HK-2 (cell line): ENCODE data around the gene PCBP3.

Source experiments
- DNase-seq: peaks from one replicate; pipeline ENCODE4 v3.0.0-alpha.2; 2018; ENCODE audit not compliant: unreplicated experiment

Gene PCBP3

DNA sequence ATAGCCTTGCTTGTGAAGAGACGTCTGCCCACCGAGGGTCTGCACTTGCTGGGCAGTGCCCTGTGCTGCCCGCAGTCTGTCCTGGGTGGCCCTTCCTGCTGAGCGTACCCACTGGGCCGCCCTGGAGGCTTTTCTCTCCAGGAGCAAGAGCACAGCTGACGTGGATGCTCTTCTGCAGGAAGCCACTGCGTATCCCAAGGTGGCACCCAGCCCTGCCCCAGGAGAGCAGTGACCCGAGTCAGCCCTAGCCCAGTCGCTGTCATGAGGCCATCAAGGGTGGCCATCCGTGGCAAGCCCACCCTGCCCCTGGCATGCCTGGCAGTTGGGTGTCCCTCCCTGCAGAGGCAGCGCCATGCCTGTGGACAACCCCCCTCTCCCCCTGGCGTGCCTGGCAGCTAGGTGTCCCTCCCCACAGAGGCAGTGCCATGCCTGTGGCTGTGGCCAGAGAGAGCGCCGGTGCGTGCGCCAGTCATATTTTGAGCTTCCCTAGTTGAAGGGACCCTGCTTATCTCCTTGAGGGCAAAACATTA is 286.8 kb downstream of the PCBP3 start:
- no peak for DNase-seq

DNA sequence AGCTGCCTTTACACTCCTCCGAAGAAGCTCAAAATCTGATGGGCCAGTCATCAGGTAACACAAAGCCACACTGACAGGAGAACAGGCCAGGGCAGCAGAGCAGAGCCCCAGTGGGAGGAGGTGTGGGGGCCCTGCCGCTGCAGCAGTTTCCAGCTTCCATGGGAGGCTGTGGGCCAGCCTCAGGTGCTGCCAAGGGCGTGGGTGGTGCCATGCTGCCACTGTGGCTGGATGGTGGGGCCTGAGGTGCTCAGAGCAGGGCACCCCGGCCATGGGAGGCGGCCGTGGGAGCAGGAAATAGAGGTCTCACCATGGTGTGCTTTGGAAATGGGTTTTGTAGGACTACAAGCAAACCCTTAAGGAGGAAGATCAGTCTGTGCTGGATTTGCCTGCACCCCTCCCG is 287.3 kb downstream of the PCBP3 start:
- no peak for DNase-seq

GRCh38 chr21:45931397-45931969 is 288.0 kb downstream of the PCBP3 start:
- no peak for DNase-seq

- no peak for DNase-seq
Observed at GRCh38 chr21:45932922-45933502, 289.5 kb downstream of the PCBP3 start.

DNA sequence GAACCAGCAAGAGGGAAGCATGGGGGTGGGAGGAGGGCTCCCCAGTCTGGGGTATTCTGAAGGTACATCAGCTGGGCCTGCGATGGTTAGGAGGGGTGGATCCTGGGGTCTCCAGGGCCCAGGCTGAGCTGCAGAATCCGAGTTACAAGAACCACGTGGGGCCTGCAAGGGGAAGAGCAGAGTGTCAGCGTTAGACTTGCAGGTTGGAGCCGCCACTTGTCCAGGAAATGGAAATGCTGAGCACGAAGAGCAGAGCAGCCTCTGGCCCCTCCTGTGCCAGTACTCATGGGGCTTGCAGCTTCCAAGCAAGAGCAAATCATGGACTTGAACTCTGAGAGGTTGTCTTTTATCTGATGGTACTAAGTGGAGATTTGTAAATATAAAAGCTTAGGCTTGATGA is 290.6 kb downstream of the PCBP3 start:
- DNase-seq, result no peak

GRCh38 chr21:45934554-45934953 is 291.0 kb downstream of the PCBP3 start:
- no peak for DNase-seq

GRCh38 chr21:45935628-45936027 is 292.1 kb downstream of the PCBP3 start:
- no peak for DNase-seq

DNA sequence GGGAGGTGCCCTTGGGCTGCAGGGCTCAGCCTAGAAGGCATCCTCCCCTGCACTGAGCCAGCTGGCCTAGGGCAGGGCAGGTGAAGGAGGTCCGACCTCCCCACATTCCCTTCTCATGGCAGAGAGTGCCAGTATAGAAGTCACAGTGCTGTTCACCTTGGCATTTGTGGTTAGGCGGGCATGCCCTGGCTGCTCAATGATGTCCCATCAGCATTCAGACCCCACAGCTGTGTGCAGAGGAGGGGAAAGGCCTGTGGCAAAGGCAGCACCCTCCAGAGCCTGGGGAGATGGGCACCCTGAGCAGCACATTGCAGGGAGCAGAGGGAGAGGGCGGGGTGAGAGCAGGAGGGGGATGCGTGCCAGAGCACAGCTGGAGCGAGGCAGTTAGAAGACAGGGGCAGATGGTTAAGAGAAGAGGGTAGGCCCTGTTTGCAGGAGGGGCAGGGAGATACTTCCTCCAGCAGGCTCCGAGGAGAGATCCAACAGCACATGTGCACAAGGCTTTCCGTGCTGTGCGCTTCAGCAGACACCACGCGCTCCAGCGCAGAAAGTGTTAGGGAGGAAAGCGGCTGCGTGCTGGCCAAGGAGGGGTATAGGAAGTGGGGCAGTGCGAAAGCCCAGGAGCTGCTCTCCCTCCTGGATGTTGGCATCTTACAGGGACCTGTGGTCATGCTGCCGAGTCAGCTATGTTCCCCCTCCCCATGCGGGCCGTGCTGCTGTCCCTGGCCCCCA is 294.4 kb downstream of the PCBP3 start:
- no peak for DNase-seq

DNA sequence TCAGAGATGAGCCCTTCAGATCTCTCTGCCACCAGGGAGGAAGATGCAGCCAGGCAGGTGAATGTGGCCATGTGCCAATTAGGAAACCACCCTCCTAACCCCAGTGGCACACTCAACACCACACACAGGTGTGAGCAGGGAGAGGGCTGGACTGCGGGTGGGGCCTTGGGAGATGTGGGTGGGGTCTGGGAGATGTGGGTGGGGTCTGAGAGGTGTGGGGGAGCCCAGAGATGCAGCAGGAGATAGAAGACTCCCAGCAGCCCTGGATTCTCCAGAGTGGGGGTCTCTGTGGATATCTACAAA is 294.9 kb downstream of the PCBP3 start:
- no peak for DNase-seq

DNA sequence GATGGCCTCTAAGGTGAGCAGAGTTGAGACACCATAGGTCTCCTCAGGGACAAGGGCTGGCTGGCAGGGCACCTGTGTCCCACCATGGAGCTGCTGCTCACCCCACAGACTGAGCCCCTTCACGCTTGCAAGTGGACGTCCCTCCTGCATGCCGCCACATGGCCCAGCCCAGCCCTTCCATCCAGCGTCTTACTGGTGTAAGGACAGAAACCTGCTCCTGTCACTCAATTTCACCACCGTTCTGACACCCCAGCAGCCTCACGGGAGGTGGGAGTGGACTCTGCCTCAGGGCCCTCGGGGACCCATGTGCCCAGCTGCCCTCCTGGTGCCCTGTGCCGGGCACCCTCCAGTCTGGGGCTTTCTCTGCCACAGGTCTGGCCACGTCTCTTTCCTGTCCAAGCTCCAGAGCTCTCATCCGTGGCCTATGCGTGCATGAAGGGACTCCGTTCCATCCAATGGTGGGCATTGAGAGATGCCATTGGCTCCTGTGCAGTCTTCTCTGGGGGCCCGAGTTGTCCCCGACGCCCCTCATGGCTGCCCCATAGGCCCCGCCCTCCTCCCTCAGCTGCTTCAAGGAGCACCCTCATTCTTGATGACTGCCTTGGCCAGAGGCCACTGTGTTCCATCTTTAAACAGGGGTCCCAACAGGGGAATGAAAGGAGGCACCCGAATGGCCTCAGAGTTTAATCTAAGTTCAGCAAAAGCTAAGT is 295.4 kb downstream of the PCBP3 start:
- DNase-seq, result no peak

DNA sequence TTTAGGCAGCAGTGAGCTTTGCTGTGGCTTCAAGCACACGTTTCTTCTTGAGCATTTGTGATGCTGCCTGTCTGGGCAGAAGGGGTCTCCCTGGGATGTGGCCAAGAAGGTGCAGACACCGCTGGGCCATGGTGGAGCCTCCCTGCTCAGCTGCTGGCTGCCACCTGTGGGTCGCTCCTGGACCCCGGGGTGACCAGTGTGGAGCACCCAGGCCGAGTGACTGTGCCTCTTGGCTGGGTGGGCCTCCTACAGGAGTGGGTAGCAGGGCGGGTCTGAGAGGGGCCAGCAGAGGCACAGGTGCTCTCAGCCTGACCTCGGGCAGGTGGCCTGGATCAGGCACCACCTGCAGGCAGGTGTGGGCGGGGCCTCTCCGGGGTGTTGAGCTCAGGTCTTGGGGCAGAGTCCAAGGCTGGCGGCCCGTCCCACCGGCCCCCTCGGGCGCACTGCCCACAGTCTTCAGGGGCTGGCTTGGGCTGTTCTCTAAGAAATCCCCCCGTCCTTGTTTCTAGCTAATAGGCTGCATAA is 296.1 kb downstream of the PCBP3 start:
- DNase-seq, result no peak

DNA sequence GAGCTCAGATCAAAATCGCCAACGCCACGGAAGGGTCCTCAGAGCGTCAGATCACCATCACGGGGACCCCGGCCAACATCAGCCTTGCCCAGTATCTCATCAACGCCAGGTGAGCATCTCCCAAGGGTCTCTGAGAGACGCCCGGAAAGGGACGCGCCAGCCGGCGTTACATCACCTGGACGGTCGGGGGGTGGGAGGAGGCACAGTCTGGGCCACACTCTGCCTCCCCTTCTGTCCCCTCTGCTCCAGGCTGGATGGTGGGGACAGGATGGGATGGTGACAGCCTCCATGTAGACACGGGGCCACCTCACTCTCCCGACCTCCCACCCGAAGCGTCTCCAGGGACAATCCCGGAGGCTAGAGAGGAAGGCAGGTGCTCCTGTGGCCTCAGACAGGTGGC is 296.6 kb downstream of the PCBP3 start:
- DNase-seq, result no peak

- DNase-seq, result no peak
Observed at GRCh38 chr21:45940621-45941337, 297.3 kb downstream of the PCBP3 start.

- no peak for DNase-seq
Observed at GRCh38 chr21:45941338-45941710, 297.8 kb downstream of the PCBP3 start.

- DNase-seq, result no peak
Observed at GRCh38 chr21:45941717-45942546, 298.4 kb downstream of the PCBP3 start.

DNA sequence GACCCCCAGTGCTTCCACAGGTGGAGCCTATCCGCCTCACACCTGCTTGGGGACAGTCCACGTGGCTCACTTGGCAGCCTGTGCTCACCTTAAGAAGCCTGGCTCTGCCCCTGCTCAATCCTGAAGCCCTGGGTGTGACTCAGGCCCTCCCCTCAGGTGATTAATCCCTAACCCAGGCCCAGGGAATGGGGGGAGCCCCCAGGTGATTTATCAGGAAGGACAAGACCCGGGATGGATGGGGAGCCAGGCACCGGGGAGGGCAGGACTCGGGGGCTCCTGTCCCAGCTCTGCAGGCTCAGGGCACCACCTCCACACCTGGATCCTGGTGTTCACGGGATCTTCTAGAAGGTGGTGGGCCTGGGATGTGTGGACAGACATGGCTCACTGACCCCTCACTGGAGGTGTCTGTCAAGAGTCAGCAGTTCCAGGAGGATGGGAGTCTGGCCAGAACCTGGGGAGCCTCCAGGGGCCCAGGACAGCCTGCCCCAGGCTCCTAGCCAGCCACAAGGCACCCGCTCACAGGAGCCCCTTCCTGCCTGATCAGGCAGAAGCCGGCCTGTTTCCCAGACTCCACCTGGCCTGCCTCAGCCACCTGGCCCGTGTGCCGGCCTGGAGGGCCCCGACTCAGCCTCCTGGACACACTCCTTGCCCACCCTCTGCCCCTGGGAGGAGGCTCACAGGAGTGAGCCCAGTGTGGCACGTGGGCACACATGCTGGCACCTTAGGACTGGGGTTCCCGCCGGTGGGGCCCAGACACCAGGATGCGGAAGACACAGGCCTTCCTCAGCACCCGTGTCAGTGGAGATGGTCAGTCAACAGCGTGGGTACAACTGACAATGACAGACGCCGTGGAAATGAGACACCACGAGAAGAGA is 299.5 kb downstream of the PCBP3 start:
- DNase-seq, result no peak

- no peak for DNase-seq
Observed at GRCh38 chr21:45943630-45944540, 300.4 kb downstream of the PCBP3 start.

DNA sequence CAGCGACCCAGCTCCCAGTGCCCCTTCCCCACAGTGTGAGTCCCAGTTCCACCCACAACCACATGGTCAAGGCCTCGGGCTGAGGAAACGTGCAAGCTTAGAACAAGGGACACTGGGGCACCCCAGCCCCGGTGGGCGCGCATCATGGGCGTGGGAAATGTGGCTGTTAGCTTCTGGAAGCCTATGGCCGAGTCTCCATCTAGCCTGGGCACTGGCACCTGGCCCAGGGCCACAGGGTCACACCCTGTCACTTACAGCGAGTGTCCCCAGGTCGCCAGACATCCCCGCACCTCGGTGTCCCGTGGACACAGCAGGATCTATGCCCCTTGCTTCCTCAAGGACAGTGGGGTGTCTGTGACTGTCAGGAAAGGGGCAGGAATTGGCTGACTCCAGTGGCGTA is 301.1 kb downstream of the PCBP3 start:
- DNase-seq, result no peak
